Neural progenitor cell (in vitro differentiated cells): ENCODE measurements around the gene PARPBP.
"Not testable (repeated sequence)": the region's sequence is repeated elsewhere in the genome, so short reads cannot be mapped to it uniquely, and the experiment has no call there.

ENCODE experiments used
- CTCF ChIP-seq: fragments of 200-600 bp; sonication (generic); IDR thresholded peaks from 2 replicates; pipeline ENCODE4 v1.5.1; 2017; ENCODE audit warnings: antibody characterized with exemption, mild to moderate bottlenecking
- EZH2 ChIP-seq: fragments of 200-600 bp; sonication (generic); IDR thresholded peaks from 2 replicates; pipeline ENCODE4 v1.6.1; 2017; ENCODE audit warnings: antibody characterized with exemption, mild to moderate bottlenecking, moderate library complexity
- EZH2phosphoT487 ChIP-seq: fragments of 200-600 bp; sonication (generic); IDR thresholded peaks from 2 replicates; pipeline ENCODE4 v1.6.1; 2017; ENCODE audit warnings: antibody characterized with exemption

GRCh38 chr12:102130720-102131119 lies 10.7 kb downstream of the PARPBP start:
- TF ChIP-seq CTCF, EZH2, EZH2phosphoT487: not testable (repeated sequence)
